Progenitor cell of endocrine pancreas (in vitro differentiated cells): ENCODE measurements around the gene CDH2. TPM values are rescaled to one million over a fixed set of nuclear protein-coding genes. Genes with fewer than 3 reads are reported as not detected.

ENCODE experiments used
- DNase-seq: peaks from one replicate; pipeline ENCODE4 v3.0.0; 2021; ENCODE audit warnings: low spot score; ENCODE audit not compliant: unreplicated experiment
- H3K27ac Mint-ChIP-seq: 2 replicates; pipeline ENCODE4 v1.8.0; 2021; ENCODE audit warnings: mild to moderate bottlenecking, moderate library complexity, mixed read lengths
- H3K27me3 Mint-ChIP-seq: 2 replicates; pipeline ENCODE4 v1.8.0; 2021; ENCODE audit warnings: mixed read lengths
- H3K36me3 Mint-ChIP-seq: 2 replicates; pipeline ENCODE4 v1.8.0; 2022; ENCODE audit warnings: mixed read lengths; ENCODE audit not compliant: insufficient read depth
- H3K4me1 Mint-ChIP-seq: 2 replicates; pipeline ENCODE4 v1.8.0; 2021; ENCODE audit warnings: low read depth, mixed read lengths
- H3K4me3 Mint-ChIP-seq: 2 replicates; pipeline ENCODE4 v1.8.0; 2021; ENCODE audit warnings: low read depth, mild to moderate bottlenecking, moderate library complexity, mixed read lengths
- H3K9me3 Mint-ChIP-seq: 2 replicates; pipeline ENCODE4 v1.8.0; 2021; ENCODE audit warnings: low read depth, mixed read lengths
- total RNA-seq: library from RNA; stranded (reverse); gene quantifications from 2 replicates; pipeline ENCODE4 v1.2.1, GENCODE V29; 2021
- TF ChIP-seq, protein P1 (sequence below): fragments of 200-600 bp; sonication (generic); IDR thresholded peaks from one replicate; pipeline ENCODE4 v1.5.0; 2021; ENCODE audit warnings: antibody characterized with exemption, mild to moderate bottlenecking; ENCODE audit not compliant: unreplicated experiment

The CDH2 gene
- total RNA-seq, 1 donor from 2014 or later, result 197 TPM

- TF ChIP-seq, protein P1, sequence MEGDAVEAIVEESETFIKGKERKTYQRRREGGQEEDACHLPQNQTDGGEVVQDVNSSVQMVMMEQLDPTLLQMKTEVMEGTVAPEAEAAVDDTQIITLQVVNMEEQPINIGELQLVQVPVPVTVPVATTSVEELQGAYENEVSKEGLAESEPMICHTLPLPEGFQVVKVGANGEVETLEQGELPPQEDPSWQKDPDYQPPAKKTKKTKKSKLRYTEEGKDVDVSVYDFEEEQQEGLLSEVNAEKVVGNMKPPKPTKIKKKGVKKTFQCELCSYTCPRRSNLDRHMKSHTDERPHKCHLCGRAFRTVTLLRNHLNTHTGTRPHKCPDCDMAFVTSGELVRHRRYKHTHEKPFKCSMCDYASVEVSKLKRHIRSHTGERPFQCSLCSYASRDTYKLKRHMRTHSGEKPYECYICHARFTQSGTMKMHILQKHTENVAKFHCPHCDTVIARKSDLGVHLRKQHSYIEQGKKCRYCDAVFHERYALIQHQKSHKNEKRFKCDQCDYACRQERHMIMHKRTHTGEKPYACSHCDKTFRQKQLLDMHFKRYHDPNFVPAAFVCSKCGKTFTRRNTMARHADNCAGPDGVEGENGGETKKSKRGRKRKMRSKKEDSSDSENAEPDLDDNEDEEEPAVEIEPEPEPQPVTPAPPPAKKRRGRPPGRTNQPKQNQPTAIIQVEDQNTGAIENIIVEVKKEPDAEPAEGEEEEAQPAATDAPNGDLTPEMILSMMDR, result no peak
- H3K36me3 Mint-ChIP-seq, result peaks cover 25% of the 10 kb centered on the region
Observed at GRCh38 chr18:28136071-28136470, 40.9 kb downstream of the CDH2 start.

DNA sequence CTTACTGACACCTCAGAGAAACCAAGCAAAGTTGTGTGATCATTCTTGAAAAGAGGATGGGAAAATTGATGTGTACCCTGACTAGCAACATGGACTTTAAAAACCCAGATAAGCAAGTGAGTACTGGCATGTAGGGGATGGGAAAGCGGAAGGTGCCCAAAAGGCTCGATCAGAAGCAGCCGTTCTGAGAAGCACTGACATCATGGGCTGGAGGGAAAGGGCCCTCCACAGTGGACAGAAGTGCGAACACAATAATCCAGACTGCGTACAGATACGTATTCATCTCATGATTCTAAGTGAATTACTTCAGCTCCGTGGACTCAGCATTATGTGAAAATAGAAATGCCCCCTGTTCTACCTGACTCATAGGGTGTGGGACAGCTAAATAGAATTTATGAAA is 42.2 kb downstream of the CDH2 start:
- Mint-ChIP-seq H3K27me3 (no peaks in the 10 kb centered on the region), H3K9me3 (peaks cover 2% of the 10 kb centered on the region), H3K4me1 (peaks cover 12% of the 10 kb centered on the region), H3K4me3 (no peak overlapping the region), H3K27ac (no peak overlapping the region), H3K36me3 (peaks cover 16% of the 10 kb centered on the region)
- DNase-seq, result no peak
- TF ChIP-seq, protein P1, result no peak

More at GRCh38 chr18:28136071-28136470, 40.9 kb downstream of the CDH2 start:
- Mint-ChIP-seq H3K9me3 (peaks cover 5% of the 10 kb centered on the region), H3K27me3 (no peaks in the 10 kb centered on the region), H3K4me3 (no peak overlapping the region), H3K27ac (no peak overlapping the region), H3K4me1 (peaks cover 13% of the 10 kb centered on the region)
- DNase-seq, result no peak

DNA sequence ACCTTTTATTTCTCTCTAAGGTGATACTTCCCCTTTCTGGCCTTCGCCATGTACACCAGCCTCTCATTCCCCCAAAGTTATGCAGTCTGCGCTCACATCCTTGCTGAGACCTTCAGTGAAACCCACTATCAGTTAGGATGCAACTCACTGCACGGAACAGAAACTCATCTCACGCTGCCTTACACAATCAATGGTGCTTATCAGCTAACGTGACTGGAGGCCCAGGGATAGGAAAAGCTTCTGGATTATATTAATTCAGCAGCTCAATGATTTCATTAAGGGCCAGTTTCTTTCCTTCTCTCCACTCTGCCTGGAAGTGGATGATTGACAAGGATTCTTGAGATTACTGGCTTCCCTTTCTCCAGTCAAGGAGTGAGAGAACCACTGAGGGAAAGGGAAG is 44.8 kb downstream of the CDH2 start:
- TF ChIP-seq, protein P1, result no peak
- Mint-ChIP-seq H3K36me3 (peaks cover 7% of the 10 kb centered on the region), H3K27ac (peak overlapping the region; percentile 25), H3K27me3 (no peaks in the 10 kb centered on the region), H3K4me3 (no peak overlapping the region), H3K9me3 (no peaks in the 10 kb centered on the region), H3K4me1 (peaks cover 32% of the 10 kb centered on the region)
- DNase-seq, result no peak

GRCh38 chr18:28128659-28128980 is 48.3 kb downstream of the CDH2 start:
- no peak overlapping the region for H3K4me3 Mint-ChIP-seq
- no peak for DNase-seq
- H3K4me1 Mint-ChIP-seq, result peaks cover 48% of the 10 kb centered on the region
- TF ChIP-seq, protein P1, result no peak
- no peaks in the 10 kb centered on the region for H3K27me3 Mint-ChIP-seq
- peak overlapping the region; percentile 83 for H3K27ac Mint-ChIP-seq
- peaks cover 4% of the 10 kb centered on the region for H3K36me3 Mint-ChIP-seq
- no peaks in the 10 kb centered on the region for H3K9me3 Mint-ChIP-seq

GRCh38 chr18:28127763-28128658 is 48.9 kb downstream of the CDH2 start:
- Mint-ChIP-seq H3K4me1 (peaks cover 54% of the 10 kb centered on the region), H3K36me3 (peaks cover 4% of the 10 kb centered on the region), H3K4me3 (no peak overlapping the region), H3K27ac (peak overlapping the region; percentile 83), H3K9me3 (no peaks in the 10 kb centered on the region), H3K27me3 (no peaks in the 10 kb centered on the region)
- DNase-seq, result no peak
- TF ChIP-seq, protein P1, result no peak
